ENCODE results near the gene PPP1R26.
"Not testable (repeated sequence)": the region's sequence is repeated elsewhere in the genome, so short reads cannot be mapped to it uniquely, and the experiment has no call there.

Gene PPP1R26, protein sequence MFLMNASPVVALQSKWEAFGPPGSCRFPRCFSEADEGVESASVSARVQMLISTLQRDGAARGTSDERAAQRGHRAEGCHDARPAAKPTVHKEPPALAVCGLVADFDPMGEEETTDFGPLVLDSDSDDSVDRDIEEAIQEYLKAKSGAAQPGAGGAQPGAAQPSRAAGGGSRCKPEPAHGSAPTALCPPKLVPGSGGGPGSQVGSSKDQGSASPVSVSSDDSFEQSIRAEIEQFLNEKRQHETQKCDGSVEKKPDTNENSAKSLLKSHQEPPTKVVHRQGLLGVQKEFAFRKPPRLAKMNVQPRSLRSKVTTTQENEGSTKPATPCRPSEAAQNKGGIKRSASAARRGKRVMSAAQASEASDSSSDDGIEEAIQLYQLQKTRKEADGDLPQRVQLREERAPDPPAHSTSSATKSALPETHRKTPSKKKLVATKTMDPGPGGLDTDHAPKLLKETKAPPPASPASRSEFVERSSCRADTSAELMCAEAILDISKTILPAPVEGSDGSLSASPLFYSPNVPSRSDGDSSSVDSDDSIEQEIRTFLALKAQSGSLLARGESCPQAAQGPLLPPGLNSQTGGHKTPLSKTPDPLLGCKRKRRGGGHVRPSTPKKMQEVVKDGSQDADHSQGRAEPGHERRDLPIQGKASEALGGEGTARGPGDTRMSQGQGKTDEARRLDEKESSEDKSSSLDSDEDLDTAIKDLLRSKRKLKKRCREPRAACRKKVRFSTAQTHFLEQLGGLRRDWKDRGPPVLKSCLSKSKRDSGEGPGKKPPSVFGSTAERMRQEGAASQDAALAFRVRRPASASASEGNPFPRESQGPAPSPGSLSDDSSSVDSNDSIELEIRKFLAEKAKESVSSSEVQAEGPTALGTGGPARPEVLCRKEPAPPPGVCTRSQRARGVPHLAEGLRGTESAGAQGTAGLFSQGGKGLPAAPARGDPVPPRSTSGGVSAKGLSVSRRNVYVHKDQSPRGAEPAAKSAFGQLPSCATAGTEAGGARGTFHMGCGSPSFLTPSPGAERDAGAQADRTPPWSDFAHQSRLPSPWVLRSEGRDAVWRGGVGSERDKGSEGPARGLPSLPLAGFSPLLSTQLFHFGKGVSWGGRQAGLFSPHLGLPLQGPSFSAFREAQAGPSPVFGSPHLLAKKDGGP (N-terminal part only)

DNA sequence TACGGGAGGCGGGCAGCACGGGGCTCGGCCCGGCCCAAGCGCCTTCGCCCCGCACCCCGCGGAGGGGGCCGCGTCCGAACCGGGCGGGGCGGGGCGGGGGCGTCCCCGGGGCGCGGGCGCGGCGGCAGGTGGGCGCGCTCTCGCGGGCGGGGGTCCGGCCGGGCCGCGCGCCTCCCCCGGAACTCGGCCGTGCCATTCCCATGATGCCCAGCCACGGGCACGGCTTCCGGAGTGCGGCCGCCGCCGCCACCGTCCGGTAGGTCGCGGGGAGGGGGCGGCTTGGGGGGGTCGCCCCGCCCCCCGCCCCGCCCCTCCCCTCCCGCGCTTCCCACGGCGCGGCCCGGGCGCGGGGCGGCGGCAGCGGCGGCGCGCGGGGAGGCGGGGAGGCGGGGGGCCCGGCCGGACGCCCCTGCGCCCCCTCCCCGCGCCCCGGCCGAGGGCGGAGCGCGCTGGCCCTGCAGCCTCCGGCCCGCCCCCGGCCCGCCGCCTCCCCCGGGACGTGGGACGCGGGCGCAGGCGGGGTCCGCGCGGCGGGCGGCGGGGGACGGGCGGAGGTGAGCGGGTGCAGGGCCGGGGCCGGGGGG lies at the start of gene PPP1R26:
PPP1R26 (plus strand) TSS at position 314 of the 584 bp plus-strand sequence. CDS start 4,729 bp downstream, outside the sequence.
- Histone ChIP-seq H3K9ac (peak within 1 kb of the TSS; percentile 55 to 90 (median 77)), H3K27me3 (peaks cover 24 to 90% (median 62%) of the 10 kb centered on the region in 11 experiments), H3K4me2 (peak within 1 kb of the TSS; percentile 81 to 100 (median 97)), H4K20me1 (peaks cover 0 to 62% (median 17%) of the 10 kb centered on the region in 11 experiments; a peak in 15 of 22 replicates), H3K27ac (peak within 1 kb of the TSS in 5 of 11 experiments; percentile 37 to 57 (median 48); a peak in 7 of 22 replicates), H3K4me3 (peak within 1 kb of the TSS; percentile 68 to 92 (median 78)), H3K4me1 (peaks cover 9 to 17% (median 13%) of the 10 kb centered on the region in 10 experiments), H3K36me3 (peaks cover 0 to 14% (median 7%) of the 10 kb centered on the region in 11 experiments; a peak in 14 of 22 replicates), H3K9me3 (replicated peaks in 1 of 11) (no peaks in the 10 kb centered on the region)
- no peak for TF ChIP-seq Cebpa-rat (IDR thresholded peaks at IDR 0.05)

DNA sequence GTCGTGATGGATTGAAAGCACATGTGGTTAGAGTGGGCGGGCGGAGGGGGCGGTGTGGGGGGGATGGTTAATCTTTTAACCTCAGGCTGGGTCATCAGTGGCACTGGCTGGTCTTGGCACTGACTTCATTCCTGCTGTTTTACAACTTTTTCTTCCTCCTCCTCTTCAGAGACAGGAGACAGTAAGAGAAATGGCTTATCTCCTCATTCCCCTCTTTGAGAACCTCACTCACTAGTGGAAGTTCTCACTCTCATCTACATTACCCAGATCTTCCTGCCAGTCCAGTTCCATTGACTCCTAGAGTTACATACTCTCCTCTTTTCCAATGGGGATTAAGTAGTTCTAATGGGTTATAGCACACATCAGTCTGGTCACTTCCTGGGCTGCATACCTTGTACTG lies 42.3 kb upstream of the PPP1R26 start:
- H3K36me3 ChIP-seq = no peaks in the 10 kb centered on the region
- no peak overlapping the region for H3K9ac ChIP-seq
- H3K4me2 ChIP-seq = no peak overlapping the region
- no peaks in the 10 kb centered on the region for H3K4me1 ChIP-seq
- H3K27ac ChIP-seq = no peak overlapping the region
- H3K27me3 ChIP-seq = no peaks in the 10 kb centered on the region
- no peak for TF ChIP-seq Cebpa-rat (IDR thresholded peaks at IDR 0.05)
- no peaks in the 10 kb centered on the region for H4K20me1 ChIP-seq
- no peak overlapping the region for H3K4me3 ChIP-seq
- H3K9me3 ChIP-seq (replicated peaks in 1 of 11) = peaks cover 26 to 42% (median 32%) of the 10 kb centered on the region in 11 experiments

DNA sequence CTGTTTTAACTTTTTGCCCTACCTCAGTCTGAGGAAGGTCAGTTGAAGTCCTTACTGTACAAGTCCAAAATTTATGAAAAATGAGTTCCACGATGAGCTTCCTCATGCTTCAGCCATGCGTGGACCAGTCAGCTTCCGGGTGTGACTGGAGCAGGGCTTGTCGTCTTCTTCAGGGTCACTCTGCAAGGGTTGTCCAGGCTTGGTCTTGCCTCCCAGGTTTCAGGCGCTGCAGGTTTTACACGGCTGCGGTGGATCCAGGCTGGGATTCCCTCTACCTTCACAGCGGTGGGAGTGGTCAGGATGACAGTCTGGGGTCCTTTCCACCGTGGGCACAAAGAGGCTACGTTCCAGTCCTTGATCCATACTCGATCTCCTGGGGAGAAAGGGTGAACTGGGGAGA lies 41.9 kb upstream of the PPP1R26 start:
- H3K27ac ChIP-seq, H3K36me3 ChIP-seq, H3K9ac ChIP-seq, H4K20me1 ChIP-seq, H3K27me3 ChIP-seq, H3K4me2 ChIP-seq, H3K4me3 ChIP-seq, H3K4me1 ChIP-seq: not testable (repeated sequence)
- H3K9me3 ChIP-seq (replicated peaks in 1 of 11) = peaks cover 26 to 40% (median 32%) of the 10 kb centered on the region in 11 experiments

DNA sequence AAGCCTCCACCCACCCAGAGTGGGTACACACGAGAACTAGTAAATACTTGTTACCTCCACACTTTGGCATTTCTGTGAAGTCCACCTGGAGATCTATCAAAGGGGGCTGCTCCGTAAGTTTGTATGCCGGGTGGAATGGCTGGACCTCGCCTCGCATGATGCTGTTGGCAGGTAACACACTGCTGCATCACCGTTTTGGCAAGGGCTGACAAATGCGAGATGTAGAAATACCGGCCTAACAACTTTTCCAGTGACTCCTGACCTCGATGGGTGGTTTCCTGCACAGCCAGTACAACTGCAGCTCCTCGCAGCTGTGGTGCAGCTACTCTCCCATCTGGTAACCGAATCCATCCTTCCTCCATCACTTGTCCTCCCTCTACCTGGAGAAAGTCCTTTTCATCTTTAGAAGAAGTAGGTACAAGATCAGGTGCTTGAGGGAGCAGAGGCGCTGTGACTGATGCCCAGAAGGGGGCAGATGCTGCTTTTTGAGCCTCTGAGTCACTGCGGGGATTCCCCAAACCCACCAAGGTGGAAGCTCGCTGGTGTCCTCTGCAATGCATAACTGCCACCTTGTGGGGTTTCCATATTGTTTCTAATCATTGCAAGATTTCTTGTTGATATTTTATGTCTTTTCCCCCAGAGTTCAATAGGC lies 40.9 kb upstream of the PPP1R26 start:
- not testable (repeated sequence) for H3K4me2 ChIP-seq, H3K36me3 ChIP-seq, H3K4me3 ChIP-seq, H4K20me1 ChIP-seq, H3K27me3 ChIP-seq, H3K4me1 ChIP-seq, H3K27ac ChIP-seq, H3K9ac ChIP-seq
- H3K9me3 ChIP-seq (replicated peaks in 1 of 11) = peaks cover 19 to 36% (median 29%) of the 10 kb centered on the region in 11 experiments

DNA sequence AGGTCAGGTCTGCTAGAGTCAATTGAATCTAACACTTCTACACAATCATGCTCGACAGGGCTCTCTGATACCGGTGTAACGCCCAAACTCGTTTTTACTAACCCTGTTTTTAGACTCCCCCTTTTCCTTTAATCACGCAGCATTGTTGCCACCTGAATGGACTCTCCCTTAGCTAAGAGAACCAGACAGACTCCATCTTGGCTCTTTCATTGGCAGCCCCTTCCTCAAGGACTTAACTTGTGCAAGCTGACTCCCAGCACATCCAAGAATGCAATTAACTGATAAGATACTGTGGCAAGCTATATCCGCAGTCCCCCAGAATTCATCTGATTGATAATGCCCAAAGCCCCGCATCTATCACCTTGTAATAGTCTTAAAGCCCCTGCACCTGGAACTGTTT lies 40.1 kb upstream of the PPP1R26 start:
- not testable (repeated sequence) for H3K4me3 ChIP-seq, H4K20me1 ChIP-seq, H3K36me3 ChIP-seq, H3K4me2 ChIP-seq, H3K9ac ChIP-seq, H3K4me1 ChIP-seq, H3K27me3 ChIP-seq, H3K27ac ChIP-seq
- H3K9me3 ChIP-seq (replicated peaks in 1 of 11) = peaks cover 18 to 34% (median 26%) of the 10 kb centered on the region in 11 experiments; a peak in 21 of 22 replicates

DNA sequence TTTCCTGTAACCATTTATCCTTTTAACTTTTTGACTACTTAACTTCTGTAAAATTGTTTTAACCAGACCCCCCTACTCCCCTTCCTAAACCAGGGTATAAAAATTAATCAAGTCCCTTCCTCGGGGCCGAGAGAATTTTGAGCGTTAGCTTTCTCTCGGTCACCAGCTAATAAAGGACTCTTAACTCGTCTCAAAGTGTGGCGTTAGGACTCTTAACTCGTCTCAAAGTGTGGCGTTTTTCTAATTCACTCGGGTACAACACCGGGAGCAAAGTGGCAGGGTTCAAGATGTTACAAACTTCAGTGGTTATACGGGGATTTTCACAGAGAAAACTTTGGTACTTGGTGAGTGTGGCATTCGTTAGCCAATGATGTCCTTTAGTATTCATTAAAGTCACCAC lies 39.7 kb upstream of the PPP1R26 start:
- no peak overlapping the region for H3K4me3 ChIP-seq

DNA sequence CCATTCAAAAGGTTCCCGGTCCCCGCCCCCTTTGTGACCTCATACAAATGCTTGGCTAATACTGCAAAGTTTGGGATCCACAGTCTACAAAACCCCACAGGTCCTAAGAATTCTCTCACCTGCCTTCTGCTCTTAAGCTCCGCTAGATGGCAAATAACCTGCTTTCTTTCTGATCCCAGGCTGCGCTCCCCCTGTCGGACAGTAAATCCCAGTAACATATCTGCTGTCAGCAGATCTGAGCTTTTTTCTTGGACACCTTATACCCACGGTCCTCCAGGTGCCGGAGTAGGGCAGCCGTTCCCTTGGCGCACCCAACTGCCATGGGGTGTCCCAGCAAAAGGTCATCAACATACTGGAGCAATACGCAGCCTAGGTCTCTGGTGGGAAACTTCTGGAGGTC lies 39.0 kb upstream of the PPP1R26 start:
- H3K9ac ChIP-seq = no peak overlapping the region
- TF ChIP-seq Cebpa-rat (IDR thresholded peaks at IDR 0.05) = no peak
- no peaks in the 10 kb centered on the region for H3K36me3 ChIP-seq
- no peak overlapping the region for H3K4me2 ChIP-seq
- peaks cover 0 to 4% (median 0%) of the 10 kb centered on the region in 10 experiments; a peak in 1 of 20 replicates for H3K4me1 ChIP-seq
- no peaks in the 10 kb centered on the region for H3K27me3 ChIP-seq
- no peaks in the 10 kb centered on the region for H4K20me1 ChIP-seq
- H3K27ac ChIP-seq = no peak overlapping the region
- no peak overlapping the region for H3K4me3 ChIP-seq
- H3K9me3 ChIP-seq (replicated peaks in 1 of 11) = peaks cover 18 to 28% (median 24%) of the 10 kb centered on the region in 11 experiments; a peak in 21 of 22 replicates

More for the DNA sequence above, 39.7 kb upstream of the PPP1R26 start:
- Histone ChIP-seq H3K27ac (no peak overlapping the region), H3K36me3 (no peaks in the 10 kb centered on the region), H3K27me3 (no peaks in the 10 kb centered on the region), H3K4me2 (no peak overlapping the region), H4K20me1 (no peaks in the 10 kb centered on the region), H3K9ac (no peak overlapping the region), H3K4me1 (peaks cover 0 to 4% (median 0%) of the 10 kb centered on the region in 10 experiments; a peak in 1 of 20 replicates), H3K9me3 (replicated peaks in 1 of 11) (peaks cover 18 to 33% (median 26%) of the 10 kb centered on the region in 11 experiments; a peak in 21 of 22 replicates)
- TF ChIP-seq Cebpa-rat (IDR thresholded peaks at IDR 0.05) = no peak

DNA sequence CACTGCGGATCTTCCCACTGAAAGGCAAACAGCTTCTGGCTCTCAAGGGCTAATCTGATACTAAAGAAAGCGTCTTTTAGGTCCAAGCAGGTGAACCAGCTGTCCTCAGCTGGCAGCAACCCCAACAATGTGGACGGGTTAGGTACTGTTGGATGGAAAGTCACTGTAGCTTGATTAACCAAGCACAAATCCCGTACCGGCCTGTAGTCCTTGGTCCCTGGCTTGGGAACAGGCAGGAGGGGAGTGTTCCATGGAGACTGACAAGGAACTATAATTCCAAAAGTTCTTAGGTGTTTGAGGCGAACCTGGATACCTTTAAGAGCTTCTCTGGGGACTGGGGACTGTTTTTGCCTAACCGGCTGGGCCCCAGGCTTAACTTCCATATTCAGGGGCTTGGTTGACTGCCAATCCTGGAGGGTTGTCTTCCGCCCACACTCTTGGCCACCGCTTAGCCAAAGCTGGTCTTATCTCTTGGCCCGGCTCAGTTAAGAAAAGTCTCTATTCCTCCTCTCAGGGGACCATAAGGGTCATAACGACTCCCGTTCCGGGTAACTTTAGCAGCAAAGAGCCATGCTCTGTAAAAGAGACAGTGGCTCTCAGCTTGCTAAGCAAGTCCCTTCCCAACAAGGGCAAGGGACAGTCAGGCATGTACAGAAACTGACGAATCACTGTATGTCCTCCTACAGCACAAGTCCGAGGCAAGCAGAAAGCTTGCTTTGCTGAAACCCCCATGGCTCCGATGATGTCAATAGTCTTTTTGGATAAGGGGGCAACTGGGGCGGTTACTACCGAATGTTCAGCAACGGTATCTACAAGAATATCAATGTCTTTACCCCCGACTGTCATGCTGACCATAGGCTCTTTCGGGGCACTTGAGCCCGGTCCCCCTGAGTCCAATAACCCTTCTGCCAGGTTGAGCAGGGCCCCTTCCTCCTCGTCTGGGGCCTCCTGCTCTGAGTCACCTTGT lies 38.2 kb upstream of the PPP1R26 start:
- not testable (repeated sequence) for H3K27me3 ChIP-seq, H3K4me3 ChIP-seq, H3K9ac ChIP-seq, H3K27ac ChIP-seq, H4K20me1 ChIP-seq, H3K36me3 ChIP-seq, H3K4me1 ChIP-seq, H3K4me2 ChIP-seq
- peaks cover 15 to 21% (median 18%) of the 10 kb centered on the region in 11 experiments; a peak in 21 of 22 replicates for H3K9me3 ChIP-seq (replicated peaks in 1 of 11)
